ENCODE measurements around the gene SLC25A26.

GRCh38 chr3:66427352-66427751 lies 206.6 kb downstream of the SLC25A26 start:
- TF ChIP-seq CTCF (conservative IDR thresholded peaks at IDR 0.05) (no peak), ZFX (IDR thresholded peaks at IDR 0.05) (no peak)

All from C4-2B (cell line).